Measurements from ENCODE around the gene SMIM33. TPM values are rescaled to one million over a fixed set of nuclear protein-coding genes. Genes with fewer than 3 reads are reported as not detected.

SMIM33 gene
- total RNA-seq, 4 donors from 2014 or later, result not detected

- no peak for TF ChIP-seq CTCF (IDR thresholded peaks at IDR 0.05; ENCODE audit: low read depth)
Measured at GRCh38 chr5:139481580-139482049, 10.8 kb downstream of the SMIM33 start.

- TF ChIP-seq CTCF (IDR thresholded peaks at IDR 0.05; ENCODE audit: low read depth), result no peak
Measured at GRCh38 chr5:139482050-139482889, 11.5 kb downstream of the SMIM33 start, which contains the start of gene STING1. Gene STING1 (minus strand): TSS chr5:139482758. CDS start chr5:139481704, 1,054 bp downstream.

GRCh38 chr5:139486201-139486600 is 15.4 kb downstream of the SMIM33 start:
- TF ChIP-seq CTCF (IDR thresholded peaks at IDR 0.05; ENCODE audit: low read depth), result no peak

GRCh38 chr5:139488260-139488659 is 17.5 kb downstream of the SMIM33 start:
- TF ChIP-seq CTCF (IDR thresholded peaks at IDR 0.05; ENCODE audit: low read depth), result no peak

GRCh38 chr5:139492700-139493192 is 21.9 kb downstream of the SMIM33 start:
- no peak for TF ChIP-seq CTCF (IDR thresholded peaks at IDR 0.05; ENCODE audit: low read depth)

- TF ChIP-seq CTCF (IDR thresholded peaks at IDR 0.05; ENCODE audit: low read depth), result no peak
Measured at GRCh38 chr5:139494256-139494655, 23.5 kb downstream of the SMIM33 start.

- no peak for TF ChIP-seq CTCF (IDR thresholded peaks at IDR 0.05; ENCODE audit: low read depth)
Measured at GRCh38 chr5:139494832-139495231, 24.0 kb downstream of the SMIM33 start.

All from subcutaneous adipose tissue (tissue), 4 donors.